K562 (cell line): ENCODE data around the gene NPEPPS. TPM values are rescaled to one million over a fixed set of nuclear protein-coding genes. Genes with fewer than 3 reads are reported as not detected.

Experiments
- EGR1 ChIP-seq: fragments of 450-650 bp; conservative IDR thresholded peaks from 2 replicates; pipeline ENCODE4 v1.6.1; 2017; ENCODE audit warnings: mild to moderate bottlenecking
- L3MBTL2 ChIP-seq: fragments of 450-650 bp; IDR thresholded peaks from 2 replicates; pipeline ENCODE4 v1.6.1; 2016; ENCODE audit warnings: mild to moderate bottlenecking, moderate library complexity
- SPI1 ChIP-seq: IDR thresholded peaks from 2 replicates; pipeline ENCODE4 v1.6.1; 2011; ENCODE audit warnings: low read depth, low read length, control low read depth, borderline replicate concordance
- ZBTB7A ChIP-seq: IDR thresholded peaks from 2 replicates; pipeline ENCODE4 v1.6.1; 2011; ENCODE audit warnings: low read depth, mild to moderate bottlenecking, low read length, moderate library complexity, borderline replicate concordance; ENCODE audit not compliant: control insufficient read depth
- ZNF395 ChIP-seq: fragments of 200-800 bp; sonication (Bioruptor generic); IDR thresholded peaks from 2 replicates; pipeline ENCODE4 v1.6.1; 2017; ENCODE audit warnings: missing genetic modification characterization, missing compliant biosample characterization
- ZNF589 ChIP-seq: fragments of 200-800 bp; sonication (Bioruptor generic); IDR thresholded peaks from 2 replicates; pipeline ENCODE4 v1.6.1; 2016; ENCODE audit warnings: low read depth, missing genetic modification characterization, missing compliant biosample characterization
- ZNF639 ChIP-seq, 2 experiments: fragments of 200-800 bp in 1 of 2; sonication (Bioruptor generic) in 1 of 2; sonication (generic) in 1 of 2; formaldehyde crosslinking in 1 of 2; IDR thresholded peaks in 1 of 2; conservative IDR thresholded peaks in 1 of 2; 2 replicates each; pipeline versions ENCODE4 v1.5.0 to v1.6.1; 2016 to 2020; ENCODE audit warnings: missing compliant biosample characterization in 1 of 2, missing genetic modification characterization in 1 of 2, missing genetic modification reagents in 1 of 2
- ZNF766 ChIP-seq: fragments of 200-800 bp; sonication (Bioruptor generic); conservative IDR thresholded peaks from 2 replicates; pipeline ENCODE4 v1.6.1; 2016; ENCODE audit warnings: missing genetic modification characterization, missing compliant biosample characterization
- polyA plus RNA-seq, 8 experiments: library from polyadenylated mRNA; depleted of rRNA in 4 of 8; stranded (reverse) in 5 of 8; unstranded in 3 of 8; fragments of >200 nt; fragmentation: Nextera tagmentation in 2 of 8; fragmentation: Illumina TruSeq in 1 of 8; extraction: Ambion mirVana in 2 of 8; extraction: Trizol in 1 of 8; gene quantifications; 2 replicates each; pipeline versions ENCODE4 v1.2.1 to v1.2.3, GENCODE V29; 2011 to 2014; ENCODE audit warnings: inconsistent platforms in 1 of 8, missing spikeins in 1 of 8
- total RNA-seq, 7 experiments: library from RNA; depleted of rRNA in 6 of 7; stranded (reverse); fragments of >200 nt in 6 of 7; fragmentation: Illumina TruSeq in 2 of 7; extraction: Trizol in 2 of 7; gene quantifications; 2 replicates each; pipeline versions ENCODE4 v1.2.1 to v1.2.3, GENCODE V29; 2011 to 2021; ENCODE audit warnings: low replicate concordance in 1 of 7
- TF ChIP-seq, protein P1 (sequence below): fragments of 200-800 bp; sonication (Bioruptor generic); IDR thresholded peaks from 2 replicates; pipeline ENCODE4 v1.6.1; 2017; ENCODE audit warnings: missing genetic modification characterization, missing compliant biosample characterization
- TF ChIP-seq, protein P2 (sequence below), 3 experiments: fragments of 200-800 bp in 1 of 3; fragments of 250-450 bp in 1 of 3; fragments of 450-650 bp in 1 of 3; sonication (Bioruptor Pico) in 1 of 3; sonication (Bioruptor generic) in 1 of 3; formaldehyde crosslinking in 1 of 3; IDR thresholded peaks; 2 replicates each; pipeline versions ENCODE4 v1.6.1 to v1.8.0; 2016 to 2022; ENCODE audit warnings: mild to moderate bottlenecking in 2 of 3, missing genetic modification characterization in 2 of 3, missing compliant biosample characterization in 1 of 3, moderate library complexity in 1 of 3
- TF ChIP-seq, protein P3 (sequence below): fragments of 250-450 bp; sonication (Bioruptor Pico); IDR thresholded peaks from 2 replicates; pipeline ENCODE4 v1.4.0; 2020; ENCODE audit warnings: mild to moderate bottlenecking

The NPEPPS gene
- total and polyA plus RNA-seq, 9 of the 15 experiments (the other 6 are each of a cell fraction or from before 2014, with no cell fraction given) = 21.4 to 108 (median 46.0) TPM

DNA sequence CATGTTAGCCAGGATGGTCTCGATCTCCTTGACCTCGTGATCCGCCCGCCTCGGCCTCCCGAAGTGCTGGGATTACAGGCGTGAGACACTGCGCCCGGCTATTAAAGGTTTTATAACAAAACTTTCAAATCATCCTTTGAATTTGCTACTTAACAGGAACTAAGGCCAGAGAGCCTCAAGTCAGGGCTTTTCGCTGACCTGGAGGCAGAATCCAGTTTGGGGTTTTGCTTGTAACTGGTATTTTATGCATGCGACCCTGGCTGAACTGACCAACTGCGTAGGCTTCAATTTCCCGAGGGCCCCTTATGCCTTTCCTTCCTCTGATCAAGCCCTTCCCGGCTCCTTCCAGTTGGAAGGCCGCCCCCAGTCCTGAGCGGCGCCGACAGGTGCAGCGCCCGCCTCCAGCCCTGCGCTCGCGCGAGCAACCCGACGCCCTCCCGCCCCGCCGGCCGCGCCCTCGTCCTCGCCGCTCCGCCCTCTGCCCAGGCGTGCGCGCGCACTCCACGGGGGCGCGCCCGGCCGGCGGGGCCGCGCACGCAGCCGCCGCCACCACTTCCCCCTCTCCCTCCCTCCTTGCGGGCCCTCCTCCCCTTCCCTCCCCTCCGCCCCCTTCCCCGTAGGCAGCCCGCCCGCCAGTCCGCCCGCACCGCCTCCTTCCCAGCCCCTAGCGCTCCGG is at the start of gene NPEPPS (continued):
- TF ChIP-seq ZNF395 (peak; percentile 77; the same call in 1 of the 2 replicates), ZNF589 (CRISPR knock-in tag) (0 out of 2 replicates have a peak, but pooled peaks have one; percentile 62), L3MBTL2 (peak; percentile 42), ZBTB7A (0 out of 2 replicates have a peak, but pooled peaks have one; percentile 5), ZNF639 (CRISPR knock-in tag; conservative IDR thresholded peaks at IDR 0.05 in 1 of 2, IDR thresholded peaks at IDR 0.05 in 1 of 2) (peak in 1 of 2 experiments; percentile 69; a peak in 2 of 4 replicates), SPI1 (peak; percentile 17; the same call in 1 of the 2 replicates), EGR1 (0 out of 2 replicates have a peak, but pooled peaks have one; percentile 26), ZNF766 (peak; percentile 83)
- TF ChIP-seq, protein P1, sequence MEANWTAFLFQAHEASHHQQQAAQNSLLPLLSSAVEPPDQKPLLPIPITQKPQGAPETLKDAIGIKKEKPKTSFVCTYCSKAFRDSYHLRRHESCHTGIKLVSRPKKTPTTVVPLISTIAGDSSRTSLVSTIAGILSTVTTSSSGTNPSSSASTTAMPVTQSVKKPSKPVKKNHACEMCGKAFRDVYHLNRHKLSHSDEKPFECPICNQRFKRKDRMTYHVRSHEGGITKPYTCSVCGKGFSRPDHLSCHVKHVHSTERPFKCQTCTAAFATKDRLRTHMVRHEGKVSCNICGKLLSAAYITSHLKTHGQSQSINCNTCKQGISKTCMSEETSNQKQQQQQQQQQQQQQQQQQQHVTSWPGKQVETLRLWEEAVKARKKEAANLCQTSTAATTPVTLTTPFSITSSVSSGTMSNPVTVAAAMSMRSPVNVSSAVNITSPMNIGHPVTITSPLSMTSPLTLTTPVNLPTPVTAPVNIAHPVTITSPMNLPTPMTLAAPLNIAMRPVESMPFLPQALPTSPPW (CRISPR knock-in tag) = peak; percentile 82
- TF ChIP-seq, protein P2, sequence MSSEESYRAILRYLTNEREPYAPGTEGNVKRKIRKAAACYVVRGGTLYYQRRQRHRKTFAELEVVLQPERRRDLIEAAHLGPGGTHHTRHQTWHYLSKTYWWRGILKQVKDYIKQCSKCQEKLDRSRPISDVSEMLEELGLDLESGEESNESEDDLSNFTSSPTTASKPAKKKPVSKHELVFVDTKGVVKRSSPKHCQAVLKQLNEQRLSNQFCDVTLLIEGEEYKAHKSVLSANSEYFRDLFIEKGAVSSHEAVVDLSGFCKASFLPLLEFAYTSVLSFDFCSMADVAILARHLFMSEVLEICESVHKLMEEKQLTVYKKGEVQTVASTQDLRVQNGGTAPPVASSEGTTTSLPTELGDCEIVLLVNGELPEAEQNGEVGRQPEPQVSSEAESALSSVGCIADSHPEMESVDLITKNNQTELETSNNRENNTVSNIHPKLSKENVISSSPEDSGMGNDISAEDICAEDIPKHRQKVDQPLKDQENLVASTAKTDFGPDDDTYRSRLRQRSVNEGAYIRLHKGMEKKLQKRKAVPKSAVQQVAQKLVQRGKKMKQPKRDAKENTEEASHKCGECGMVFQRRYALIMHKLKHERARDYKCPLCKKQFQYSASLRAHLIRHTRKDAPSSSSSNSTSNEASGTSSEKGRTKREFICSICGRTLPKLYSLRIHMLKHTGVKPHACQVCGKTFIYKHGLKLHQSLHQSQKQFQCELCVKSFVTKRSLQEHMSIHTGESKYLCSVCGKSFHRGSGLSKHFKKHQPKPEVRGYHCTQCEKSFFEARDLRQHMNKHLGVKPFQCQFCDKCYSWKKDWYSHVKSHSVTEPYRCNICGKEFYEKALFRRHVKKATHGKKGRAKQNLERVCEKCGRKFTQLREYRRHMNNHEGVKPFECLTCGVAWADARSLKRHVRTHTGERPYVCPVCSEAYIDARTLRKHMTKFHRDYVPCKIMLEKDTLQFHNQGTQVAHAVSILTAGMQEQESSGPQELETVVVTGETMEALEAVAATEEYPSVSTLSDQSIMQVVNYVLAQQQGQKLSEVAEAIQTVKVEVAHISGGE (CRISPR knock-in tag; IDR thresholded peaks at IDR 0.05) = peak in 1 of 3 experiments; percentile 50; a peak in 2 of 6 replicates
- TF ChIP-seq, protein P3, sequence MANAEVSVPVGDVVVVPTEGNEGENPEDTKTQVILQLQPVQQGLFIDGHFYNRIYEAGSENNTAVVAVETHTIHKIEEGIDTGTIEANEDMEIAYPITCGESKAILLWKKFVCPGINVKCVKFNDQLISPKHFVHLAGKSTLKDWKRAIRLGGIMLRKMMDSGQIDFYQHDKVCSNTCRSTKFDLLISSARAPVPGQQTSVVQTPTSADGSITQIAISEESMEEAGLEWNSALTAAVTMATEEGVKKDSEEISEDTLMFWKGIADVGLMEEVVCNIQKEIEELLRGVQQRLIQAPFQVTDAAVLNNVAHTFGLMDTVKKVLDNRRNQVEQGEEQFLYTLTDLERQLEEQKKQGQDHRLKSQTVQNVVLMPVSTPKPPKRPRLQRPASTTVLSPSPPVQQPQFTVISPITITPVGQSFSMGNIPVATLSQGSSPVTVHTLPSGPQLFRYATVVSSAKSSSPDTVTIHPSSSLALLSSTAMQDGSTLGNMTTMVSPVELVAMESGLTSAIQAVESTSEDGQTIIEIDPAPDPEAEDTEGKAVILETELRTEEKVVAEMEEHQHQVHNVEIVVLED (CRISPR knock-in tag) = peak; percentile 81
